GM18508 (cell line): Measurements from ENCODE around the gene NEK7.
A peak's percentile ranks its signal among the peaks of the same experiment; 100 is the strongest.

Source experiments
- ATAC-seq: cut with Tn5 transposase; IDR thresholded peaks from one replicate; pipeline ENCODE4 v1.9.1; 2021; ENCODE audit warnings: moderate number of reproducible peaks; ENCODE audit not compliant: insufficient read depth, unreplicated experiment

Gene NEK7

DNA sequence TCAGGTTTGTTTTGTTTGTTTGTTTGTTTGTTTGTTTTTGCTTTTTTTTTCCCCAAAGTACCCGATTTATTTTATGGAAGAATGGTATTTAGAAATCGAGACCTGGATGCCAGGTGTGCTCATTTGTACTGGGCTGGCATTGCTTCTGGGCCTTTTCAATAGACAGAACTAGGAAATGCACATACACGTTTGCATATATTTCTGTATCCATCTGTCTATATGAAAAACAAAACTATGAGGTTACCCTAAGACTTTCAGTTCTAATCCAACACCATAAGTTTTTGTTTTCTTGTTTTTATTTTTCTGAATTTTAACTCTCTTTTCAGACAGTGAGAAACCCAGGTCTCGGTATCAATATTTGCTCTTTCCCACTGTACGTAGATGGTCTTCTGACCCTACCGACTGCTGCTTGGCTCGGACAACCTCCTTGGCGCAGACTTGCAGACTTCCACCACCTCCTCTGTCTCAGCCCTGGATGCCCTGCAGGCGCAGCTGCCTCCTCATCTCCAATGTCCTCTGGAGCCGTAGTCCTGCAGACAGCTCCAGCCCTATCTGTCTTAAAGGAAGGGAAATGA is 171.7 kb downstream of the NEK7 start:
- no peak for ATAC-seq

DNA sequence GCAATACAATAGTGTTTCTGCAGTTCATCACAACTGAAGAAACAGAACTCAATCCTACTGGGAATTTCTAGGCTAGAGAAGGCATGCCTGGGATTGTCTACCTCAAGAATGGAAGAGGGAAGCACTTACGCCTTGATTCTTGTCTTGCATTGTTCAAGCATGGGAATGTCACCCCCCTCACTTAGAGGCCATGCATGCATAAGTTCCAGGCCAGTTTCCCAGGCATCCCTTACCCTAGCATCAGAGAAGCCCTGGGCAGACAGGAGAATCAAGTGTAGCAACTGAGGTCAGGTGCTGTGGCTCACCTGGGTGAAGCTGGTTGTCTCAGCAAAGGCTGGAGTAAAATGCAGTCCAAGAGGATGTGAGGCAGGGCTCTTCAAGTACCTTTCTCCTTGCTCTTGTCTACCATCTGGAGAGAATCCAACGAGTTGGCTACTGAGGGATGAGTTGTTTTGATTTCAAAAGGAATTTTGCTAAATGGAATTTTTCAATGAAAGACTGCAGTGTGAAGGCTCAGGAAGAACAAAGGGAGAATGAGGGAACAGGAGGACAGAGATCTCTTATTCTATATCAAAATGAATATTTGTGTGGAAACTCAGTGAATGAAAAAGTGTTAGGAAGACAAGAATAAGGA is 174.3 kb downstream of the NEK7 start:
- no peak for ATAC-seq

DNA sequence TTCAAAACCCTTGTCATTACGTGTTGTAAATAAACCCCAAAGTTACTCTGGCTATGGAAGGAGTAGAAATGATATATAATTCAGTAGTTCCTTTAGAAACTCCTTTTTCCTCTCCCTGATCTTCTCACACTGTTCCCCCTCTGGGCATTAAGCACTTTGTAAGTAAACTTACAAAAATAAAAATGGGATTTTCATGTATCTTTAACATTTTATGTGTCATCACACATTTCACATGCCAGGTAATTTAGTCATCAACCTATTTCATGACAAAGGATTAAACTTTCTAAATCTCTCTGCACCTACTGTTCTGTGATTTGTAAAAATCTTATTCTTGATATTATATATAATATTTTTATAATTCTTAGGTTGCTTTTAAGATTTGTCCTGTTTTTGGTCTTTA is 176.9 kb downstream of the NEK7 start:
- ATAC-seq, result no peak

DNA sequence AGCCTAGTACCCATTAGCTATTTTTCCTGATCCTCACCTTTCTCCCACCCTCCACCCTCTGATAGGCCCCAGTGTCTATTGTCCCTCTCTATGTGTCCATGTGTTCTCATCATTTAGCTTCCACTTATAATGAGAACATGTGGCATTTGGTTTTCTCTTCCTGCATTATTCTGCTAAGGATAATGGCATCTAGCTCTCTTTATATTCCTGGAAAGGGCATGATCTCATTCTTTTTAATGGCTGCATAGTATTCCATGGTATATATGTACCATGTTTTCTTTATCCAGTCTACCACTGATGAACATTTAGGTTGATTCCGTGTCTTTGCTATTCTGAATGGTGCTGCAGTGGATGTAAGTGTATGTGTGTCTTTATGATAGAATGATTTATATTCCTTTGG is 178.9 kb downstream of the NEK7 start:
- ATAC-seq, result no peak

DNA sequence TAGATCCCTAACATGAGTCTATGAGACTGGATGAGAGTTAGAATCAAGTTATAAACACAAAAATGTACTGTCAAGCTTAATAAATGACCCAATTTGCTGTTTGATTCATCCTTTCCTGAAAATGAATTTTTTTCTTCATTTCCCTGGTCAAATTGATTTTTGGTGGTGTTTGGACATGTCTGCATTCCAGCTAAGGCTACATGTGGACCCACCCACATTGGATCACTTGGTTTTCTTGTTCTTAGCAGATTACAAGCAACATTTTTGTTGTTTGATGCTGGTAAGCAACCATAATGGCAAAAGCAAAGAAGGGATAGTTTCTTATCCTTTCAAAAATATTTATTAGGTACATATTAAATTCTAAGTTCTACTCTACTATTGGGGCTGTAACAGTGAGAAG is 181.1 kb downstream of the NEK7 start:
- no peak for ATAC-seq

DNA sequence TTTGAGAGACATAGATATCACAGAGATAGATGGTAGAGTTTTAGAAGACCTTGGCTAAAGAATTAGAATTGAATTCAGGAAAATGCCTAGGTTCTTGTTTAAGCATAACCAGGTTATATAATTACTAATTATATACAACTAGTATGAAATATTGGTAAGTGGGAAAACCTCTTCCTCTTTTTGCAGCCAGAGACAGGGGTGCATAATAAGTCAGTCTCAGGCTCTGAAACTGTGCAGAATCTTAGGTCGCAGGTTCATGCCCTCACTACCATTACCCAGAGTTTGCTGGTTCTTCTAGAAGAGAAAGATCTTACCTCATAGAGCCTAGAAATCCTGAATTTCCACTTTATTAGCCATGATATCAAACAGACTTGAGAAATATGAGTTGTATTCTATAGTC is 183.3 kb downstream of the NEK7 start:
- ATAC-seq, result no peak

DNA sequence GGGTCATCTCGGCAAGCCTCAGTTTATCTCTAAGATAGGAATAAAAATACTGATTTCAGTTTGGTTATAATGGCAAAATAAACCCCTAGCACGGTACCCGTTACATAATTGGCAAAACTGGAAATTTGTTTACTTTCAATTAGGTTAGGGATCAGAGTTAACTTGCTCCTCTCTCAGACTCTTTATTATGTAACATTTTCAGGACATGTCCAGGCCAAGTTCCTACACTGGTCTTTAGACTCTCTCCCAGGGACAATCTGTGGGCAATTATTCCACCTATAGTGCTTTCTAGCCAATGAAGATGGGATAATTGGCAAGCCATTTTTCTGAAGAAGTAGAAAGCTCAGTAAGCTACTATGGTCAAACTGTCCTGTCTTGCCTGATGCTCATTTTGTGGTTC is 189.4 kb downstream of the NEK7 start:
- no peak for ATAC-seq

DNA sequence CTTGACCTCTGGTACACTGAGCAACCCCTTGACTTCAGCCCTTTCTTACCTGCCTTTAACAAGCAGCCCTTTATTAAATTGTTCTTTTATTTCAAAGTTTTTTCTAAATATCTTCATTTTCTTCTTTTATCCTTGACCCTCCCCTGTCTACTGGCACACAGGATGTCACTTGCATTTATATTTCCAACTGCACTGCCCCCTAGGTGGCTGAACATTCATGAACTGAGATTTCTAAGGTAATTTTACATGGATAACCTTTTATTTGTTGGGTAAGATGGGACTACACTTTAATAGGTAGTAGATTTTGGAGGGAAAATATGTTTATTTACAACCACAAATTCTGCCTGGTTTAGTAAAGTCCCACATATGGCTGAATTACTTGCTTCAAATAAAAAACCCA is 193.7 kb downstream of the NEK7 start:
- no peak for ATAC-seq

DNA sequence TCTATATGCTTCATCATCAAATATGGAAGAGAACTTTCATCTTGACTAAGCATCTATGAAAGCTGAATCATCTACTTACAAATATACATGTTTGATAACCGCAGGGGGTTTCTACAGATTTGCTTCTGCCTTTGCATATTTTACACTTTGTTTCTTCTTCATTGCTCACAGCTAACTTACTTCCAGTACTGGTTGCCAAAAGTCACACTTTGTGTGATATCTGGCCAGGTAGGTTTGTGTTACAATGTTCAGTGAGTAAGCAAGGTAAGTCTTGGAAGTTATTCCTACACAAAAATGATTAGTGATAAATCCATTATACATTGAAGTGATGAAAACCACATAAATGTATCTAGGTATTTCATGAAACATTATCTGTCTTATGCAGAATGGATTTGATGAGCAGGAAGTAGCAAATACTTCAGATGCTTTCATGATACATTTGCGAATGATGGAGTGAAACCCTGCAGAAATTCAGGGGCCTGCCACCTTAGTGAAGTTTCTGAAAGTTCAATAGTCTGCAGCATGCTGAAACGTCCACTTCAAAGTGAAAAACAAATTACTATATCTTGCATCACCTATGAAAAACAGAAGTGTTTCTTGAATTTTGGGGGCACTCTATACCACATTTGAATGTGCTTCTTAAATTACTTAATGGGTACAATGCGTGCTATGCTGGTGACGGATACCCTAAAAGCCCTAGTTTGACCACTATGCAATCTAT is 196.3 kb downstream of the NEK7 start:
- ATAC-seq, result peak; percentile 83

DNA sequence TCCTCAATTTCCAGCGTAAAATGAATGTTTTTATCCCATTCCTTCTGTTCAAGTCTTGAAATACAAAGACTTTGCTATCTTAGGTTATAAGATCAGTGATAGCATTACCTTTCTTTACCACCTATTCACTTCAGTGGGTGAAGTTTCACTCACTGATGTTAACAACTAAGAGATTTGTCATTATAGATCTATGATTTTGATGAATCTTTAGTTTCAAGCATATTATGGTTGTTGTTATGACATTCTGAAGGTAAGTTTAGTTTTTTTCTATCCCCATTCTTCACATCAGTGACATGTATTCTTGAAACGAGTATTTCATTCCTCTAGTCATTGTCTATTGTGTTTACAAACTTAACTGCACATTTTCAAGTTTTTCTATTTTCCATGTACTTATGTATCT is 201.1 kb downstream of the NEK7 start:
- no peak for ATAC-seq

DNA sequence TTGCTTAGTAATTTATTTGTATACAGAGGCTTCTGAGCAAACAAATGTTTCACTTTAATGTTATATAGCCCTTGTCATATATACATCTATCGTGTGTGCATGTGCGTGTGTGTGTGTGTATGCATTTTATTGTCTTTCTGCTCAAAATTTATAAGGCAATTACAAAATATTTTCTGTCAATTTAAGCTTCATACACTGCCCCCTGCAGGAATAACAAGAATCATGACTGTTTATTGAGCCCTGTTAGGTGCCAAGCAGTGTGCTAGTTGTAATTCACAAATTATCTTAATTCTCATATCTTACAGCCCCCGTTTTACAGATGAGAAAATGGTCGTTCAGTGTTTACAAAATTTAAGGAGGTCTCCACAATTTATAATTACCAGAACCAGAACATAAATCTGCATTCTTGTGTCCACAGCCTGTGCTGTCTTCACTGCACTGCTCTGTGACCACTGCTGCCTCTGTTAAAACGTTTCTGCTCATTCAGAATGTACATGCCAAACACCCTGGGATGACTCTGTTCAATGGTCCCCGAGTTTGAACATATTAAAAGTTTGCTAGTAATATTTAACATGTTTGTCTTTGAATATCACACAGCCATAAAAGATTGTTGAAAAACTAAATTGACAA is 202.3 kb downstream of the NEK7 start:
- no peak for ATAC-seq

DNA sequence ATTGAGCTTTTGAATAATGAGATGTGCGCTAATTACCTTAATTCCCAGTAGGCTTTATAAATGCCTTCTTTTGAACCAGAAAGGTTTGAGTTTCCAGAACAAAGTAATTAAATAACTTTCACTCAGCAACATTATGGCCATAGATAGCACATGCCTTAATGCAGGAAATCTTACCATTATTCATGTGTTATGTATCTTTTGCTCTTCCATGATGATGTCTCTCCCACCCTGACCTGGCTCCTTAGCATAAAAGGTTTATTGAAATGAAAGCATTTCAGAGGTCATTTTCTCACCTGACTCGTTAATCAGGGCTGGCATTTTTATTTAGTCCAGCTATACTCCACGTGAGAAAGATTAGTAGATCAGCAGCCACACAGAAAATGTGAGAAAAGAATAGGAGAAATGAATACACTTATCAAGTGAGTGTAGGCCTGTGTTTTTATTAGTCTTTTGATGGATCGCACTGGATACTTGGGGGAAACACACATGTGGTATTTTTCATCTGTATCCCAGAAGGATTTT is 203.5 kb downstream of the NEK7 start:
- ATAC-seq, result no peak

DNA sequence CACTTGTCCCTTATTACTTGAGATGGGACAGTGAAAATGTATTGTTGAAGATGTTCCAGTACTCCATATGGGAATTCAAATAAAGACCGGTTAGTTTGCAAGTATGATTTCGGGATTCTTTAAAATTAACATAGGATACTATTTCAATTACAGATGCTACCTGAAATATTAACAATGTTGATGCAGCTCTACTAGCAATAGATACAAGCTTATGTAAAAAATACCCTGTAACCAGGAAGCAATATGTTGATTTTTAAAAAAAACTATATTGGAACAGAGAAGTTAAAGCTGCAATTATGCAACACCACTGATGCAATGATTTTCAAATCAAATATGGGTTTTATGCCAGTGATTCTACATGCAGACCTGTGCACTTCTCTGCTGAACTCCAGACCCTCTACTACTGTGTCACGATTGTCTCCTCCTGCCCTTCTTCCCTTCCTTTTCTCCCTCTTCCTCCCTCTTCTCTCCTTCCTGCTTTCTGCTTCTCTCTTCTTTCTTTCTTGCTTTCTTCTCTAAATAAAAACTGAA is 204.5 kb downstream of the NEK7 start:
- ATAC-seq, result no peak

DNA sequence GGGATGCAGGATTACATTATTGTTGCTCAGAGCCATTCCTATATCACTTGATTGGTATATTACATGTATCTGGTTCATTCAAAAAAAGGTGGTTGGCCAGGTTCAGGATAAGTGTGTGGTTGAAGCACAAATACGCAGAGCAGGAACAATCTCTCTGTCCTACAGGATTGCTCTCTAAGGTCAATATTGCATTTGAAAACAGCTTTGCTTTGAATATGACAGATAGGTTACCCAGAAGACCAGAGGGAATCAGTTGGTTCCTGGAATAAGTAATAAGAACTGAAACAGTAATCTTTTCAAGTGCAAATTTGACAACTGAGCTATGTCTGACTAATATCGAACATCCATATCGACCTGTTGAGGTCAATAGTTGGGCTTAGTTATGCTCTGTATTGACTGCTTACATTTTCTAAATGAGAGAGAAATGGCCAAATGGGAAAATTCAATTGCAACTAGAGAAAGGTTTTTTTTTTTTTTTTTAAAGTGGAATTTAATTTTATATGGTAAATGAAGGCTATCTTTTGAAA is 206.9 kb downstream of the NEK7 start:
- ATAC-seq, result peak; percentile 50

DNA sequence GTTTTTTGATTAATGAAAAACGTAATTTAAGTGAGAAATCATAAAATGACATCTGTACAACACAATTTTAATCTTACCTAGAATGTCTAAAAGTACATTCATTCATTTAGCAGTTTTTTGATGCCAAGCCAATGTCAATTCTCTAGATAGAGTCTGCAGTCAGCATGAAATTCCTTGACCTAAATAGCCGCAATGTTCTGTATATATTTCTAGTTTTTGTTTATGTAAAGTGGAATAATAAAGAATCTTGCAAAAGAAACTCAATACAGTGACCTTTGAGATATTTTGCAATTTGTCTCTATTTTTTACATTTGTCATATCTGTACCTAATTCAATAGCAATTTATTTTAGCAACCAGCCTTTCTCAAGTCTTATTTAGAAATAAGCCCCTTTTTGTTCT is 207.7 kb downstream of the NEK7 start:
- ATAC-seq, result no peak

DNA sequence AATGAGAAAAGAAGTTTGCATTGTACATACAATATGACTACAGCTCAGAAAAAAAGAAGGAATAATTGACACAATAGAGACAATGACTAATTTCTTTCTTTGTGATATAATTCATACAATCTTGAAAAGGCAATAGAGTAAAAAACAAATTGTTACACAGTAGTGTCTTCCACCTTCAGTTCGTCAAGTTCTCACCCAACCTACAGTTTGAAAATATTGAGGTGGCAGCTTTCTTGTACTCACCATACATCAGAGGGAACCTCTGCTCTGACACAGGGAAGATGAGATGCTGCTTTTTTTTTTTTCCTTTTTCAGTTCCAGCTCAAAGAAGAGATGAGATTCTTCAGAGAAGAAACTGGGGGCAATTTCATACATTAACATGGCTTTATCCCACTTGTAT is 210.5 kb downstream of the NEK7 start:
- ATAC-seq, result no peak

DNA sequence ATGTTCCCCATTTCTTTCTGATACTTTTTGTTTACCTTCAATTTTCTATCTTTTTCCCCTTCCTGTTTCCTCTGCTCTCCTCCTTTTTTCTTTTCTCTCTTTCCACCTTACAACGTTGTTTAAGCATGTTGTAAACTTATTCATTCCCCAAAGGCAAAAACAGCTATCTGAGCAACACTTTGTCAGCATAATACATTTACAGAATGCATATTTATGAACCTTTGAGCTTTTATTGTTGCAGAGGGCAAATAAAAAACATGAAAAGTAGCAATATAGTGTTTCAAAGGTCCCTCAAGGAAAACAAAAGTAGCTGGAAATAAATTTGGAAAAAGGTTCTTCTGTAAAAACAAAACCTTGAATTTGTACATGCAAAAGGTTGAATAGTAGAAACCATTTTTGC is 214.2 kb downstream of the NEK7 start:
- ATAC-seq, result no peak
